Dedifferentiated amniotic fluid mesenchymal stem cell (primary cell): ENCODE measurements around the gene HCRTR1.

ENCODE experiments used
- DNase-seq: peaks from one replicate; pipeline ENCODE4 v3.0.0-alpha.2; 2016; ENCODE audit errors: extremely low spot score

The HCRTR1 gene

GRCh38 chr1:31598980-31599379 is 18.5 kb upstream of the HCRTR1 start:
- no peak for DNase-seq

- no peak for DNase-seq
Measured at GRCh38 chr1:31600641-31601040, 16.8 kb upstream of the HCRTR1 start.

GRCh38 chr1:31602081-31602480 is 15.4 kb upstream of the HCRTR1 start:
- no peak for DNase-seq

GRCh38 chr1:31605908-31606427 is 11.5 kb upstream of the HCRTR1 start:
- DNase-seq: no peak

- no peak for DNase-seq
Measured at GRCh38 chr1:31607360-31607759, 10.1 kb upstream of the HCRTR1 start.

GRCh38 chr1:31609514-31610118 is 7.9 kb upstream of the HCRTR1 start:
- DNase-seq: no peak

GRCh38 chr1:31614414-31615005 is 3.0 kb upstream of the HCRTR1 start:
- DNase-seq: no peak

- no peak for DNase-seq
Measured at GRCh38 chr1:31615414-31615813, 2.1 kb upstream of the HCRTR1 start.

- DNase-seq: no peak
Measured at GRCh38 chr1:31615939-31616338, 1.6 kb upstream of the HCRTR1 start.

- DNase-seq: no peak
Measured at GRCh38 chr1:31617916-31618746, 642 bp downstream of the HCRTR1 start.

GRCh38 chr1:31618916-31619846 is 1.7 kb downstream of the HCRTR1 start:
- DNase-seq: no peak

- no peak for DNase-seq
Measured at GRCh38 chr1:31620631-31621497, 3.4 kb downstream of the HCRTR1 start.

GRCh38 chr1:31621498-31621820 is 4.0 kb downstream of the HCRTR1 start:
- DNase-seq: no peak

- DNase-seq: no peak
Measured at GRCh38 chr1:31621847-31622730, 4.6 kb downstream of the HCRTR1 start.

- DNase-seq: no peak
Measured at GRCh38 chr1:31623365-31623764, 5.9 kb downstream of the HCRTR1 start.

- DNase-seq: no peak
Measured at GRCh38 chr1:31624309-31624708, 6.8 kb downstream of the HCRTR1 start.

- DNase-seq: no peak
Measured at GRCh38 chr1:31624731-31625514, 7.4 kb downstream of the HCRTR1 start.

GRCh38 chr1:31625561-31626222 is 8.2 kb downstream of the HCRTR1 start:
- no peak for DNase-seq
